HepG2 (cell line): ENCODE results near the gene DOHH. TPM values are rescaled to one million over a fixed set of nuclear protein-coding genes. Genes with fewer than 3 reads are reported as not detected.

Experiments
- AKAP8 ChIP-seq: sonication (generic); formaldehyde crosslinking; IDR thresholded peaks from 2 replicates; pipeline ENCODE4 v1.5.1; 2020; ENCODE audit warnings: mild to moderate bottlenecking, missing genetic modification reagents
- CERS6 ChIP-seq: sonication (generic); formaldehyde crosslinking; IDR thresholded peaks from 2 replicates; pipeline ENCODE4 v1.5.0; 2020; ENCODE audit warnings: missing genetic modification reagents
- GPBP1L1 ChIP-seq: sonication (generic); formaldehyde crosslinking; IDR thresholded peaks from 2 replicates; pipeline ENCODE4 v1.5.0; 2020; ENCODE audit warnings: mild to moderate bottlenecking, missing genetic modification reagents
- HNF4G ChIP-seq, 2 experiments: sonication (generic) in 1 of 2; formaldehyde crosslinking in 1 of 2; IDR thresholded peaks; 2 replicates each; pipeline versions ENCODE4 v1.4.0 to v1.6.1; 2011 to 2020; ENCODE audit warnings: borderline replicate concordance in 2 of 2, low read depth in 2 of 2, mild to moderate bottlenecking in 2 of 2, low read length in 1 of 2, missing genetic modification reagents in 1 of 2, moderate library complexity in 1 of 2
- JUND ChIP-seq: sonication (generic); formaldehyde crosslinking; IDR thresholded peaks from 2 replicates; pipeline ENCODE4 v1.8.0; 2022; ENCODE audit warnings: mild to moderate bottlenecking, missing genetic modification reagents
- KIAA2018 ChIP-seq: sonication (generic); formaldehyde crosslinking; IDR thresholded peaks from 2 replicates; pipeline ENCODE4 v1.5.0; 2020; ENCODE audit warnings: mild to moderate bottlenecking, missing genetic modification reagents, borderline replicate concordance
- MIER3 ChIP-seq: IDR thresholded peaks from 2 replicates; pipeline ENCODE4 v1.6.1; 2016; ENCODE audit warnings: missing compliant biosample characterization, borderline replicate concordance
- NFE2L1 ChIP-seq: sonication (generic); formaldehyde crosslinking; IDR thresholded peaks from 2 replicates; pipeline ENCODE4 v1.4.0; 2020; ENCODE audit warnings: missing genetic modification reagents, mild to moderate bottlenecking, borderline replicate concordance
- SIN3A ChIP-seq: IDR thresholded peaks from 2 replicates; pipeline ENCODE4 v1.6.1; 2011; ENCODE audit warnings: low read depth, mild to moderate bottlenecking, control low read depth, low read length, borderline replicate concordance
- SRY ChIP-seq: sonication (generic); formaldehyde crosslinking; IDR thresholded peaks from 2 replicates; pipeline ENCODE4 v1.8.0; 2022; ENCODE audit warnings: mild to moderate bottlenecking, missing genetic modification reagents
- THYN1 ChIP-seq: sonication (generic); formaldehyde crosslinking; IDR thresholded peaks from 2 replicates; pipeline ENCODE4 v1.8.1; 2023; ENCODE audit warnings: low read depth, mild to moderate bottlenecking, moderate library complexity, missing genetic modification reagents, borderline replicate concordance
- ZBTB3 ChIP-seq: sonication (generic); formaldehyde crosslinking; IDR thresholded peaks from 2 replicates; pipeline ENCODE4 v1.4.0; 2020; ENCODE audit warnings: low read depth, mild to moderate bottlenecking, moderate library complexity, missing genetic modification reagents, borderline replicate concordance
- ZNF234 ChIP-seq: sonication (generic); formaldehyde crosslinking; conservative IDR thresholded peaks from 2 replicates; pipeline ENCODE4 v1.5.1; 2020; ENCODE audit warnings: mild to moderate bottlenecking, missing genetic modification reagents
- ZNF335 ChIP-seq: sonication (generic); formaldehyde crosslinking; IDR thresholded peaks from 2 replicates; pipeline ENCODE4 v1.4.0; 2020; ENCODE audit warnings: missing genetic modification reagents
- ZNF337 ChIP-seq: sonication (generic); formaldehyde crosslinking; IDR thresholded peaks from 2 replicates; pipeline ENCODE4 v1.5.1; 2020; ENCODE audit warnings: missing genetic modification reagents, low read depth, mild to moderate bottlenecking, borderline replicate concordance
- ZNF883 ChIP-seq: sonication (generic); formaldehyde crosslinking; IDR thresholded peaks from 2 replicates; pipeline ENCODE4 v1.5.1; 2020; ENCODE audit warnings: mild to moderate bottlenecking, missing genetic modification reagents; ENCODE audit errors: not compliant biosample characterization
- polyA plus RNA-seq, 8 experiments: library from polyadenylated mRNA; depleted of rRNA in 3 of 8; stranded (reverse) in 7 of 8; unstranded in 1 of 8; fragments of >200 nt; fragmentation: Illumina TruSeq in 4 of 8; extraction: Trizol in 4 of 8; gene quantifications; 2 replicates each; pipeline versions ENCODE4 v1.2.1 to v1.2.3, GENCODE V29; 2011 to 2016; ENCODE audit warnings: low read depth in 4 of 8, missing spikeins in 1 of 8, mixed read lengths in 1 of 8; ENCODE audit not compliant: insufficient read depth in 1 of 8
- total RNA-seq, 5 experiments: library from RNA; depleted of rRNA; stranded (reverse); fragments of >200 nt; fragmentation: Illumina TruSeq; extraction: Trizol; gene quantifications; 2 replicates each; pipeline ENCODE4 v1.2.3, GENCODE V29; 2016; ENCODE audit warnings: low read depth in 1 of 5

Gene DOHH
- total and polyA plus RNA-seq, 2 of the 13 experiments (the other 11 are each of a cell fraction or from before 2014, with no cell fraction given), result 3.5 to 13.7 TPM

- TF ChIP-seq KIAA2018 (CRISPR knock-in tag), result peak; percentile 94; the same call in 1 of the 2 replicates
- peak; percentile 49; the same call in 1 of the 2 replicates for TF ChIP-seq ZNF335 (CRISPR knock-in tag)
- no peak for TF ChIP-seq GPBP1L1 (CRISPR knock-in tag)
- TF ChIP-seq SIN3A, result no peak
- no peak; the same call in 1 of the 2 replicates for TF ChIP-seq NFE2L1 (CRISPR knock-in tag)
- TF ChIP-seq AKAP8 (CRISPR knock-in tag), result peak; percentile 51; the same call in 1 of the 2 replicates
- peak; percentile 66; the same call in 1 of the 2 replicates for TF ChIP-seq JUND (CRISPR knock-in tag)
- TF ChIP-seq ZNF234 (CRISPR knock-in tag), result no peak
- no peak for TF ChIP-seq CERS6
- peak; percentile 91 for TF ChIP-seq ZNF883
- TF ChIP-seq HNF4G (IDR thresholded peaks at IDR 0.05; ENCODE audit: borderline replicate concordance, low read depth, low read length), result no peak
- no peak for TF ChIP-seq HNF4G (CRISPR knock-in tag; IDR thresholded peaks at IDR 0.05; ENCODE audit: borderline replicate concordance, low read depth)
- no peak; the same call in 1 of the 2 replicates for TF ChIP-seq ZBTB3 (CRISPR knock-in tag)
- no peak for TF ChIP-seq ZNF337 (CRISPR knock-in tag)
- peak; percentile 82; the same call in 1 of the 2 replicates for TF ChIP-seq SRY (CRISPR knock-in tag)
- TF ChIP-seq THYN1, result no peak
- TF ChIP-seq MIER3 (CRISPR knock-in tag), result no peak
Observed at GRCh38 chr19:3481241-3482090, 19.0 kb downstream of the DOHH start (continued).
